NCI-H187 (cell line): ENCODE results near the gene FANCC.
"Not testable (repeated sequence)": the region's sequence is repeated elsewhere in the genome, so short reads cannot be mapped to it uniquely, and the experiment has no call there.

Source experiments
- DNase-seq, 2 experiments: peaks; one replicate each; lab custom pipeline; 2025; lab: John Stamatoyannopoulos, UW

FANCC gene

DNA sequence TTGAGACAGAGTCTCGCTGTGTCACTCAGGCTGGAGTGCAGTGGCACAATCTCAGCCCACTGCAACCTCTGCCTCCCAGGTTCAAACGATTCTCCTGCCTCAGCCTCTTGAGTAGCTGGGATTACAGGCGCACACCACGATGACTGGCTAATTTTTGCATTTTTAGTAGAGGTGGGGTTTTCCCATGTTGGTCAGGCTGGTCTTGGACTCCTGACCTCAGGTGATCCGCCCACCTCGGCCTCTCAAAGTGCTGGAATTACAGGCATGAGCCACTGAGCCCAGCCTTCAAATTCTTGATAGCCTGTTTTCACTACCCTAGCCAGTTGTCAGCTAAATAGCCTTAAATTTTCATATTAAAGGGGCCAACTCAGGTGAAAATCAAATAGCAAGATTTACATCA, 11.6 kb upstream of the FANCC start:
- DNase-seq, result not testable (repeated sequence)

DNA sequence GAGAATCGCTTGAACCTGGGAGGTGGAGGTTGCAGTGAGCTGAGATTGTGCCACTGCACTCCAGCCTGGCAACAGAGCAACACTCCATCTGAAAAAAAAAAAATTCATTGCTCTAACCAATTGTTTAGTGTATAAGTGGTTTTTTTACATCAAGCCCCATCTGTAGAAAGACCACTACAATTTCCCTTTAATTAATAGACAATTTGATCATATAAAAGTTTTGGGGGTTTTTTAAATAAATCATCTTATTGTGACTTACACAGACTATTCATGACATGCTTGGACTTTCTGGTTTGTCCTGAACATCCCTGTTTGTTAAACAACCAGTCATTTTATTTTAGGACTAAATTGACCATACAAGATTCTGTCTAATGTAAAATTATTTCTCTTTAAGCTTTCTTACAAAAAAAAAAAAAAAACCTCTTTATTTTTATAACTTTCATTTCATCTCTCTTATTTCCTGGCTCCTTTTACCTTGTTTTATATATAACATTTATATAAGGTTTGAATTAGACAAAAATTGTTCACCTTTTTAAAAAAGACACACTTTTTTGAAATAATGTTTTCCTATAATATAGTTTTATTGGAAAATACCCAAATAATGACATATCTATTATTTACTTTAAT, 9.8 kb upstream of the FANCC start:
- no peak for DNase-seq

DNA sequence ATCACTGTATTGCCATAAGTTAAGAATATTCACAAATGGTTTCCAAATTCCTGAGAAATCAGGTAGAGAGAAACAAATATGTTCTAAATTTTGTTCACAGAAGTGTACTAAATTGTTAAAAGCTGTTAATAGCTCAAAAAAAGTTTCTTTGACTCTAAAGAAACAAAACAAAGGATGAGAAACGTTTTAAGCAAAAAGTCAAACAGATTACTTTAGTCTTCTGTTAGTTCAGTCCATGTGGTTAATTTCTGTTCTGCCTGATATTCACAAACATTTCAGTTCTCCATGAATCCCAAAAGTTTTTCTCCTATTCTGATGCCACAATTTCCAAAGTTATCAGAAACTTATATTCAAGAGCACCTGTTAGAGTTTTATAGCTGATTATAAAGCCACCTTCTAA, 7.7 kb upstream of the FANCC start:
- DNase-seq, result no peak

DNA sequence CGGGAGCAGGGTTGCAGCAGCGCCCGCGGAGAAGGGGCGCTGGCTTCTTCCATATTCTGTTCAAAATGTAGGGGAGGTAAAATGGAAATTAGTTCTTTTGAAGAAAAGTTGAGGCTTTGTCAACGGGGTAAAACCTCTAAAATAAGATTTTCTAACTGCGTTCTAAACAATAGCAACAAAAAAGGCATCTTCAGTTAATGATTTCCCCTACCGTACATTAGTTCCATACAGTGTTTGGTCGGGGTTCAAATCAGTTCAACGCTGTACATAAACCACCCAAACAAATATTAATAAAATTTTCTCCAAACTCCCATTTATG, 343 bp upstream of the FANCC start:
- no peak for DNase-seq

DNA sequence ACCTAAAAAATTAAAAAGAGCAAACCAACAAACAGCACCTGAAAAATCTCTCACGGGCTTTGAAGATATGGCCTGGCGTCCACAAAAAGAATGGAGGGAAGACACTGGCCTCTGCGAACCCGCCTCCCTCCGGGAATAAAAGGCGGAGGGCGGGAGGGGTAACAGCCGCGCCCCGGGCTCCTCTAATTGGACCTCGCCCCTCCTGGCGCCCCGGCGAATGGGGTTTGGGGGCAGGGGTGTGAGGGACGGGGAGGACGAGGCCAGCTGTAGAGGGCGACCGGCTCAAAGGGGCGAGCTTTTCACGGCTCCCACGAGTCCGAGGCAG, 753 bp downstream of the FANCC start:
- DNase-seq, result peak; percentile 26 to 41

DNA sequence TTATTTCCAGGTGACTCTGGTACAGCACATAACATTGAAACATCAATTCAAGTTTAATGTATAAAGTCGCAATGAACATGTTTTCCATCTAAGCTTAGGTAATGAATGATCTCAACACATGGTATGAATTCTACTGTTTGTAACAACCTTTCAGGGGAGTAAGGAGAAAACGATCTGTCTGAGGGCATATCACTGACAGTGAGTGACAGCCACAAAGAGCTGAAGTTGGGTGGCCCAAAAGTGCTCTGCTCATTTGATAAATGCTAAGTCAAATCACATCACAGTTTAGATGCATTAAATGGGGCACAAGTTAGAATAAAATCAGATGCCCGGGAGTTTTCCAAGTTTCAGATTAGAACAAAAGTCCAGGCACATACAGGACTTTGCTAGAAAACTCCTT, 1.2 kb downstream of the FANCC start:
- DNase-seq, result no peak

DNA sequence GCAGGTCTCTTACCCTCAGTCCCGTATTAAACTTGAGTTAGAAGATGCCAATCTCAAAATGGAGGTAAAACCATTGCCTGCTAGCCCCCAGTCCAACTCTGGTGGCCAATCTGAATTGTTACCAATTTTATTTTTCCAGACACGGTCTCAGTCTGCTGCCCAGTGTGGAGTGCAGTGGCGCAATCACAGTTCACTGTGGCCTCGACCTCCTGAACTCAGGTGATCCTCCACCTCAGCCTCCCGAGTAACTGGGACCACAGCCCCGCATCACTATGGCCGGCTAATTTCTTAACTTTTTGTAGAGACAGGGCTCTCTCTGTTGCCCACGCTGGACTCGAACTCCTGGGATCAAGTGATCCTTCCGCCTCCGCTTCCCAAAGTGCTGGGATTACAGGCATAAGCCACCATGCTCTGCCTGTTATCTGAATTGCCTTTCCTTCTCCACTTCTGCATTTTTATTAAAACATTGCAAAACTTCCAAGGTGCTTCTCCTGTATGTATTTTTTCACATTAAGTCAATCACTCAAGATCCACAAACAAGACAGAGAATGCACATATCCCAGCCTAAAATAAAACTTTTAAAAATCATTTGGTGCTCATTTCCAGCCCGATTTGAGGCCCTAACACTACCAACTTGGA, 2.3 kb downstream of the FANCC start:
- no peak for DNase-seq

DNA sequence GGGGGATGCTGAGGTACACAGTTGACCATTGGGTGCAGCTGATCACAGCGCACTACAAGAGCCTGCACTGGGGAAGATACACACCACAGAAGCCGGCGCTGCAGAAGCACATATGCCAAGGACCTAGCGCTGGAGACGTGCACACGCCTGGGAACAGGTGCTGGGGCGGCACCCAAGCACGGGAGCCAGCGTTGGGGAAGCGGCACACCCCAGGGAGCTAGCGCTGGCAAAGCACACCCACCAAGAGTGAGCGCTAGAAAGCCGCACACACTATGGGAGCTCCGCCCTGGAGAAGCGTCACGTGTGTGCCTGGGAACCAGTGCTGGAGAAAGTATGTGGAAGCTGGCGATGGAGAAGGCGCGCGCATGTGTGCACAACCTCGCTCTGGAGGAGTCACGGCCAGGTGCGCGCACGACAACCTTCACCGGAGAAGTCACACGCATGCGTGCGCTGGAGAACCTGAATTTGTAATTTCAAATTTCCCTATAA, 4.5 kb downstream of the FANCC start:
- DNase-seq, result no peak

DNA sequence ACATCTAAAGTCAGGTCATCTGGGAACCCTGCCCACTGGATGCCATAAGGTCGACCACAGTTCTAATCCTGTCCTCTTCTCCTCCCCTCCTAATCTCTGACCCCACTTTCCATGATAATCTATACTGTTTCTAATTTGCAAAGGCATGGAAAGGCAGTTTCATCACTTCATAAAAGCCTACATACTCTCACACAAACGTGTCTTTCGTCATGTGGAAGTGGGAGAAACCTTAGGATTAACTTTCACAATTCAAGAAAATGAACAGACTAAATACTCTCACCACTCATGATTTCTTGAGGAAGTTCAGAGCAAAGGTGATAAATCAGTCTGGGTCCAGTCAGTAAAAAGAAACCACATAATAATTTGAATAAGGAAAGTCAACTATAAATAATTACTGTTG, 5.5 kb downstream of the FANCC start:
- DNase-seq, result no peak

DNA sequence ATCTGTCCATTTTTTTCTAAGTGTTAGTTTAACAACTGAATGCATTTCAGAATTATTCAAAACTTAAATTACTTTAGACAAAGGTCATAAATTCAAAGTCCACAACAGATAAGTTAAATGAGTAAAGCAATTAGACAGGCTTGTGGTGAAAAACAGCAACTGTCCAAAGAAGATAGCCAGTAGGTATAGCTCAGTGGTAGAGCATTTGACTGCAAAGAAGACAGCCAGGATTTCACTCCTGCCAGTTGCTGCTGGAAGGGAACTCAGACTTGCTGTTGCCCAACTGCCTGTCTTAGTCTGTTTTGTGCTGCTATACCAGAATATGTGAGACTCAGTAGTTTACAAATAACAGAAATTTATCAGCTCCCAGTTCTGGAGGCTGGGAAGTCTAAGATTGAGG, 10.0 kb downstream of the FANCC start:
- no peak for DNase-seq

DNA sequence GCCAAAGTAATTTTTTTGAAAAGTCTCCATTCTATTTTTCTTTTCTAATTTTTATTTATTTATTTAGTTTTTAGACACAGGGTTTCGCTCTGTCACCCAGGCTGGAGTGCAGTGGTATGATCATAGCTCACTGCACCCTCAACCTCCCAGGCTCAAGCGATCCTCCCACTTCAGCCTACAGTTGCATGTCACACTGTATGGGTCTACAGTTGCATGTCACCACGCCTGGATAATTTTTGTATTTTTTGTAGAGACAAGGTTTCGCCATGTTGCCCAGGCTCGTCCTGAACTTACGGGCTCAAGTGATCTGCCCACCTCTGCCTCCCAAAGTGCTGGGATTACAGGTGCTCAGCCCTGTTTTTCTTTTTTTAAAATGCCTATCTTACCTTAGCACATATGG, 10.7 kb downstream of the FANCC start:
- DNase-seq, result no peak

DNA sequence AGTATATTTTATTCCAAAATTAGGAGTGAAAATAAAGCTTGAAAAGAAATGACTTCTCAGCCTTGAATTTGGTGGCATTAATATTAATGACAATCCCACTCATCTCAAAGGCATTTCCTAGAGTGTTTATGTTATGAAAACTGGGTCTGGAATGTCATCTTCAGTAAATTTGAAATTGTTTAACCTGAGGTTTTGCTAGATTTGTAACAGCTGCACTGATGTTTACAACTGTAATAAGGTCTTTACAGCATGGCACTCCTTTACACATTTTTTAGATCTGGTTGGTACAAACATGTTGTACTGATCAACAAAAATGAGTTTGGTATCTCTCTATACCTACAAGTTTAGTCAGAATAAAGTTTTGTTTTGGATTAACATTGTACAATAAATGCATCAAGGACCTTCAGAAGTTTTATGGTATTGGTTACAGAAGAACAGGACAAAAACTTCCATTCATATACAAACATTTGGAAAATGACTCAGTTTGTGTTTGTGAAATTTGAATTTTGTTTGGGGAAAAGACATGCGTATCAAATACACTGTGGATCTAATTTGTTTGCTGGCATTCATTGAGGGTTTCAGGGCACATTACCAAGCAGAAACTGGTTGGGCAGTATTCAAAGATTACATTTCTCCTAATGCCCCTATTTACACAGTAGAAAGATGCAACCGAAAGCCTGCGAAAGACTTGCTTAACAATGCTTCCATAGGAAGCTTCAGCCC, 11.6 kb downstream of the FANCC start:
- DNase-seq, result no peak

DNA sequence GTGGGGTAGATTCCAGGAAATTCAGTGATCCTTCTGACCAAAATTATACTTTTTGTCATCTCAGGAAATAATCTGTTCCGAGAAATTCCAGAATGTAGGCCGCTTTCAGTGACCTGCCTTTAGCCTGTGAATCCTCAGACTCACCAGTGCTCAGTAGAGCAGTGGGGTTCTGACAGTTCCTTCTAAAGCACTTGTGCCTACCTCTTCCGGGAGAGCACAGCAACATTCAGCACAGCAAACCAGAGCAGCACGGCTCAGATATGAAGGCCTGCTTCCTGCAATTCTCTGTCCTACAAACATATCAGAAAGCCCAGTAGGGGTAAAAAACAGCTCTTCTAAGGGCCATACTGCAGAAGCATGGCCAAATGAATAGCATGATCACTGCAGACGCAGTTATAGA, 15.0 kb downstream of the FANCC start:
- DNase-seq, result no peak

DNA sequence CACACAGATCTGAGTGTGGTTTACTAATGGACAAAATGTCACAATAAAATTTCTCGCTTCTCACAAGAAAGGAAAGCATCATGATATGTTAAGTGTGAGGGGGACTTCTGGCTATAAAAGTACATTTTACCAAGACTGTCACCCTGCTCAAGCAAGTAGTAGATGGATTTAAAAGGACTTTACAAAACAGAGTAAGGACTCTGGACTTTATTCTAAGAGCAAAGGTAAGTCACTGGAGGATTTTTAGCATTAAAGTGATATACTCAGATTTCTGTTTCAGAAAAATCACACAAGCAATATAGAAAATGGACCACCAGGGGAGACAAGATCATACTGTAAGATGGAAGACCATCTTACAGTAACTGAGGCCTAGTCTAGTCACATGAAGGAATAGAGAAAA, 19.7 kb downstream of the FANCC start:
- no peak for DNase-seq

DNA sequence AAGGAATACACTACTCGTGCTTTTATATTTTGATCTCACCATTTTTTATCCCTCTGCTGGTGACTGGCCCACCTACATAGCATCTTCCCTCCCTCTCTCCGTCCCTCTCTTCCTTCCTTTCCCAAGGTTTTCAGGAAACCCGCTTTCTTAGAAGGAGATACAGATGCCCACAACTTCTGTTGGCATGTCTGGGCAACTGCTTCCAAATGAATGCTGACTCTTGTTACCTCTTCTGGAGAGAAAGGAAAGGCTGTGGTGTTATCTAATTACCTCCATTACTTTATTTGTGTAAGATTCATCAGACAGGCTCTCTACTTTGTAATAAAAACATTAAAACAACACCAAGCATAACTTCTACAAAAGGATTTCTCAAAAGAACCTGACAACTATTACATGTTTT, 20.2 kb downstream of the FANCC start:
- no peak for DNase-seq

DNA sequence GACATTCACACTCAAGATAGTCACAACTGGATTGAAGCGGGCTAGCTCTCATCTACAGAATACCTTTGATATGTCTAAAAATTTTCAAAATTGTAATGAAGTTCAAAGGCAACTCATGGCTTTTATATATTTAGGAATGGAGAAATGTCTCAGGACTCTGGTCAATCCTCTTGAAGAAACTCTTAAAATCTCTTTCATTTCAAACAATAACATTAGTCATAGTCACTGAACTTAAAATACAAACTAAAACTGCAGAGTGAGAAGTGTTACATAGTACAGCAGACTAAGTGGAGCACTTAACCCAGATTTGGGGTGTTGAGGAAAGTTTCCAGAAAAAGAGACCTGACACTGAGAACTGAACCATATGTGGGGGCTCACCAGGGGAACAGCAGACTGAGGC, 20.7 kb downstream of the FANCC start:
- DNase-seq, result no peak

DNA sequence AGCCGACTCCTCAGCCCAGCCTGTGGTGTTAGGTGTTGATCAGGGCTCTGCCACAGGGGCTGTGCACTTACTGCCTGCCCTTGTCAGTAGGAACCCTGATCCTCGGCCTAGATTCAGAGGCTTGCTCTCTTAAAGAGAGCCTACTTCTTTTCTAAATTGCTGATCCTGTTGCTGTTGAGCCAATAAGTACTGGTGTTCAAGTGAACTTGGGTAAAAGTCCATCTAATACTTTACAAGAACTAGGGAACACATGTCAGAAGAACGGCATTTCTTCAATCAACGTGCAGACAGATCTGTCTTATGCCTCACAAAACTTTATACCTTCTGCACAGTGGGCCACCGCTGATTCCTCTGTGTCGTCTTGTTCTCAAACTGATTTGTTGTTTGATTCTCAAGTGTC, 24.2 kb downstream of the FANCC start:
- DNase-seq, result not testable (repeated sequence)

DNA sequence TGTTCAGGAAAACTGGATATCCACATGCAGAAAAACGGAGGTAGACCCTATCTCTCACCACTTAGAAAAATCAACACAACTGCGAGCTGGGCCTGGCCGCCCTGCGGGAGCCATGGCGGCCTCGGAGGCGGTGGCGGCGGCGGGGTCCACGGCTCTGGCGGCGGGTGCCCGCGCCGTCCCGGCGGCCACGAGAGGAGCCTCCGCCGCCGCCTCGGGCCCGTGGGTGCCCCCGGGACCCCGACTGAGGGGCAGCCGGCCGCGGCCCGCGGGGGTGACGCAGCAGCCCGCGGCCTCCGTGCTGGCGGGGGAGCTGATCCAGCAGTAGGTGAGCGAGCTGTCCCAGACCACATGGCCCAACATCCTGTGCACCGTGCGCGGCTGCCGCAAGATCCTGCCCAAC, 25.3 kb downstream of the FANCC start:
- DNase-seq, result no peak

DNA sequence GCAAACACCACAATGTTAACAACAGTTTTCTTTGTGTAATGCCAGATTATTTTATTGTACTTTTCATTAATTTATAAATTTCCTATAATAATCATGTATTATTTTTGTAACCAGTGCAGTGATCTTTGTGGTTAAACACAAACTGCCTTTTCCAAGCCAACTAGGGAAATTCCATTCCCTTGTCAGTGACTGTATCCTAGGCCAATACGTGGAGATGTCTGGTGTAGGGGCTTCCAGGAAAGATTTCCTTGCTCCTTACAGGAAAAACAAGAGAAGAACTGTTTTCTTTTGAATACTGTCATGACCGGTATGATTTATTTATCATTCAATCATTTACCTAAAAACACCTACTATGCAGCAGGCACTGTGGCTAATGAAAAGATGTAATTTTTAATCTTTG, 31.4 kb downstream of the FANCC start:
- DNase-seq, result no peak

DNA sequence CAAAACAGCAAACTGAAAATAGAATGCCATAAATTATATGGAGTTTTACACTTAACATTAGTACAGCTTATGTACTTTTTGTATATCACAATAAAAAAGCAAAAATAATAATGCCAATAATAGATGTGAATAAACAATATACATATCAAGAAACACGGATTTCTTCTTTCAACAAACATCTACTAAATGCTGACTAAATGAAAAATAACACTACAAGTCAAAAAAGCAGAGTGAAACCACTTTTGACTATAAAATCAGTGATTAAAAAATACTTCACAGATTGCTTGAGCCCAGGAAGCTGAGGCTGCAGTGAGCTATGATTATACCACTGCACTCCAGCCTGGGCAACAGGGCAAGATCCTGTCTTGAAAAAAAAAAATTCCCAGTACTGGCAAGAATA, 32.2 kb downstream of the FANCC start:
- DNase-seq, result no peak

DNA sequence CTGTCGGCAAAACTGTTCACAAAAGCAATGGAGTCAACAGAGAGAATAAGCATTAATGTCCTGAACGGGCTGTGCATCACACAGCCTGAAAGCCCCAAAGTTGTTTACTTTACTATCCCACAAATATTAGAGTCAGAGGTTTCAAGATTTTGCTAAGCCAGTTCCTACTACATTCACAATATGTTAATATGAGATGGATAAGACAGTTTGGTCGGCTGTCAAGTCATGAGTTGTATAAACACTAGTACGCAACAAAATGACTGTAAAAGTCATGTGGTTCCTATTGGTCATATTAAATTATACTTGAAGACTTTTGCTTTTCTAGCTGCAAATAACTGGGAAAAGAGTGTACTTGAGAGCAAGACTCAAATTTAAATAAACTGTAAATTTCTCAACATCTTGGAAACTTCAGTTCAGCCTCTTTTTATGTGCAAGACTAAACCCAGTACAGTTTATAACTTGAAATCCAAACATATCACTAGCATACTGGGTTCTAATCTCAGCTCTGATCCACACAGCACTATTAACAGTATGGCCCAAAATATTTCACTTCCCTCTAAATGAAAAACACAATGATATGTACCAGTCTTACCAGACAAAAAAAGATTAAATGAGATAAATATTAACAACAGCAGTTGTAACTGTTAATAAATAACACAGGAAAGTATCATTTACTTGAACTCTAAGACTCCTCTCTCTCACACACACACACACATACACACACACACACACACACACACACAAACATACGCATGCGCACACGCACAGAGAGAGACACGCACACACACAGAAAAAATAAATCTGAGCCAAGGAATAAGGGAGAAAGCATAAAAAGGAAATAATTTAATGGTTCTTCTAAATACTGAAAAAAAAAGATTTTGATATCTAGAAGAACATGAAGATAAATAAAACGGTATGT, 33.1 kb downstream of the FANCC start:
- no peak for DNase-seq

DNA sequence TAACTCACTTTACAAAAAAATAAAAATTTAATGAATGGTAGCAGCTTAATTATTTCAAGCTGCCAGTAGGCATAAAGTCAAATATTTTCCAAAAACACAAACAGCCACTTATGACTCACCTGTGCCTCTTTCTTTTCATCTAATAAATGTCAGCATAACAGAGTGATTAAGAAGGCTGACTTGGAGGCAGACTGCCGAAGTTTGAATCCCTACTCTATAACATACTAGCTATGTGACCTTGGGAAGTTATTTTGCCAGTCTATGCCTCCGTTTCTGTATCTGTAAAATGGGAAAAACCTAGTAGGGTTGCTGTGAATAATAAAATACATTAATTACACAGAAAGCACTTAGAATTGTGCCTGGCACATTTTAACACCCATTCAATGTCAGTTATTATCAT, 33.8 kb downstream of the FANCC start:
- no peak for DNase-seq

DNA sequence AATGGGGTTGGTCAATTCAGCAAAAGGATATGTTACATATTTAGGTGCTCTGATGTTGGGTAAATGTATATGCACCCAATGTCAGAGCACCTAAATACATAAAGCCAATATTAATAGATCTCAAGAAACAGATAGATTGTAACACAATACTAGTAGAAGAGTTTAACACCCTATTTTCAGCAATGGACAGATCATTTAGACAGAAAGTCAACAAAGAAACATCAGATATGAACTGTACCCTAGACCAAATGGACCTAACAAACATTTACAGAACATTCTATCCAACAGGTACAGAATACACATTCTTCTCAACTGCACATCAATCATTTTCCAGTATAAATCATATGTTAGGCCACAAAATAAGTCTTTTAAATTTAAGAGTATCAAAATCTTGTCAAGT, 35.2 kb downstream of the FANCC start:
- no peak for DNase-seq
